LHCN-M2 (cell line): ENCODE results near the gene ARIH2. TPM values are rescaled to one million over a fixed set of nuclear protein-coding genes. Genes with fewer than 3 reads are reported as not detected.

Source experiments
- total RNA-seq: library from RNA; depleted of rRNA; stranded (reverse); fragments of >200 nt; gene quantifications from 2 replicates; pipeline ENCODE4 v1.2.3, GENCODE V29; 2014; rRNA removed

Gene ARIH2
- total RNA-seq, 1 experiment from 2014 or later = 84.3 TPM

Other genes starting within 250 kb of the ARIH2 start
- gene NCKIPSD, start 232.9 kb upstream of the ARIH2 start, total RNA-seq = 29.8 and 37.9 TPM in 2 replicates
- 69.2 and 70.4 TPM in 2 replicates for gene IP6K2, start 201.6 kb upstream of the ARIH2 start, total RNA-seq
- gene PRKAR2A, start 71.0 kb upstream of the ARIH2 start, total RNA-seq = 41.3 and 48.3 TPM in 2 replicates
- gene SLC25A20, start 20.0 kb upstream of the ARIH2 start, total RNA-seq = 14.5 and 17.5 TPM in 2 replicates
- 16.2 and 21.0 TPM in 2 replicates for gene P4HTM, start 71.4 kb downstream of the ARIH2 start, total RNA-seq
- 78.0 and 87.3 TPM in 2 replicates for gene WDR6, start 88.5 kb downstream of the ARIH2 start, total RNA-seq
- 42.5 and 45.7 TPM in 2 replicates for gene DALRD3, start 99.7 kb downstream of the ARIH2 start, total RNA-seq
- gene NDUFAF3, start 103.3 kb downstream of the ARIH2 start, total RNA-seq = 116 and 162 TPM in 2 replicates
- 325 and 336 TPM in 2 replicates for gene IMPDH2, start 110.6 kb downstream of the ARIH2 start, total RNA-seq
- 74.6 and 83.8 TPM in 2 replicates for gene QRICH1, start 175.2 kb downstream of the ARIH2 start, total RNA-seq
- gene QARS1, start 185.9 kb downstream of the ARIH2 start, total RNA-seq = 161 and 208 TPM in 2 replicates
- 54.4 and 57.6 TPM in 2 replicates for gene USP19, start 202.0 kb downstream of the ARIH2 start, total RNA-seq
- 238 and 248 TPM in 2 replicates for gene LAMB2, start 214.2 kb downstream of the ARIH2 start, total RNA-seq
- gene CCDC71, start 247.5 kb downstream of the ARIH2 start, total RNA-seq = 43.7 and 44.3 TPM in 2 replicates